HEK293 (cell line): ENCODE results near the gene ANO3.

Experiments used
- CTCF ChIA-PET: fragments of 350-600 bp; formaldehyde crosslinking; extraction: SDS; loops from one replicate; lab custom pipeline; 2021; ENCODE audit warnings: antibody characterized with exemption; lab: Yijun Ruan, JAX
- POLR2A ChIA-PET: fragments of 300-600 bp; formaldehyde crosslinking; extraction: SDS; loops from one replicate; lab custom pipeline; 2020; ENCODE audit warnings: antibody characterized with exemption, inconsistent platforms; lab: Yijun Ruan, JAX
- H3K27ac ChIP-seq: fragments of 200-500 bp; sonication (Bioruptor generic); 2 replicates; pipeline ENCODE4 v1.5.1; 2014; ENCODE audit warnings: low read depth, low read length, control low read depth, inconsistent platforms; ENCODE audit errors: extremely low read depth
- H3K36me3 ChIP-seq, 2 experiments: fragments of 200-500 bp in 1 of 2; sonication (Bioruptor generic) in 1 of 2; 1 replicate in 1 of 2; 2 replicates in 1 of 2; pipeline ENCODE4 v1.5.1; 2014 to 2017; ENCODE audit warnings: inconsistent platforms in 2 of 2, low read length in 2 of 2; ENCODE audit not compliant: control insufficient read depth in 2 of 2, insufficient read depth in 1 of 2
- H3K4me1 ChIP-seq: fragments of 200-500 bp; sonication (Bioruptor generic); 2 replicates; pipeline ENCODE4 v1.5.1; 2014; ENCODE audit warnings: mild to moderate bottlenecking, low read length, inconsistent platforms; ENCODE audit not compliant: control insufficient read depth, insufficient read depth
- H3K4me3 ChIP-seq: 2 replicates; pipeline ENCODE4 v1.5.1; 2011; ENCODE audit warnings: low read depth, mild to moderate bottlenecking, control low read depth, low read length, moderate library complexity
- H3K9me3 ChIP-seq: fragments of 200-500 bp; sonication (Bioruptor generic); 2 replicates; pipeline ENCODE4 v1.5.1; 2014; ENCODE audit warnings: low read depth, low read length, inconsistent platforms; ENCODE audit not compliant: control insufficient read depth, insufficient read depth
- HOXD13 ChIP-seq: sonication (generic); formaldehyde crosslinking; IDR thresholded peaks from 2 replicates; pipeline ENCODE4 v1.8.0; 2022; ENCODE audit warnings: missing genetic modification reagents, borderline replicate concordance
- KLF1 ChIP-seq: fragments of 450-650 bp; formaldehyde crosslinking; IDR thresholded peaks from 2 replicates; pipeline ENCODE4 v1.5.1; 2016; ENCODE audit warnings: missing biosample characterization, missing genetic modification characterization
- KLF9 ChIP-seq: fragments of 450-650 bp; formaldehyde crosslinking; IDR thresholded peaks from 2 replicates; pipeline ENCODE4 v1.5.1; 2016; ENCODE audit warnings: missing biosample characterization, missing genetic modification characterization, low read depth
- TRIM28 ChIP-seq: IDR thresholded peaks from 2 replicates; pipeline ENCODE4 v1.6.1; 2011; ENCODE audit warnings: low read length, control low read depth, borderline replicate concordance
- ZNF10 ChIP-seq: fragments of 450-650 bp; formaldehyde crosslinking; IDR thresholded peaks from 2 replicates; pipeline ENCODE4 v1.5.1; 2017; ENCODE audit warnings: missing biosample characterization, missing genetic modification characterization
- ZNF155 ChIP-seq: fragments of 450-650 bp; formaldehyde crosslinking; IDR thresholded peaks from 2 replicates; pipeline ENCODE4 v1.5.1; 2016; ENCODE audit warnings: missing biosample characterization, missing genetic modification characterization
- ZNF248 ChIP-seq: fragments of 450-650 bp; formaldehyde crosslinking; IDR thresholded peaks from 2 replicates; pipeline ENCODE4 v1.5.1; 2017; ENCODE audit warnings: missing biosample characterization, missing genetic modification characterization
- ZNF501 ChIP-seq: fragments of 450-650 bp; formaldehyde crosslinking; IDR thresholded peaks from 2 replicates; pipeline ENCODE4 v1.5.1; 2016; ENCODE audit warnings: missing biosample characterization, missing genetic modification characterization
- ZNF514 ChIP-seq: fragments of 450-650 bp; formaldehyde crosslinking; IDR thresholded peaks from 2 replicates; pipeline ENCODE4 v1.5.1; 2016; ENCODE audit warnings: missing biosample characterization, missing genetic modification characterization
- ZNF521 ChIP-seq: fragments of 450-650 bp; formaldehyde crosslinking; IDR thresholded peaks from 2 replicates; pipeline ENCODE4 v1.5.1; 2017; ENCODE audit warnings: missing biosample characterization, mild to moderate bottlenecking, missing genetic modification characterization
- ZNF549 ChIP-seq: fragments of 450-650 bp; IDR thresholded peaks from 2 replicates; pipeline ENCODE4 v1.5.1; 2018; ENCODE audit warnings: missing biosample characterization, missing genetic modification characterization, mild to moderate bottlenecking, inconsistent platforms, moderate library complexity
- ZNF560 ChIP-seq: fragments of 450-650 bp; formaldehyde crosslinking; IDR thresholded peaks from 2 replicates; pipeline ENCODE4 v1.5.1; 2017; ENCODE audit warnings: missing biosample characterization, missing genetic modification characterization, borderline replicate concordance
- ZNF585B ChIP-seq: fragments of 450-650 bp; formaldehyde crosslinking; IDR thresholded peaks from 2 replicates; pipeline ENCODE4 v1.5.1; 2016; ENCODE audit warnings: missing biosample characterization, missing genetic modification characterization
- ZNF600 ChIP-seq: fragments of 450-650 bp; formaldehyde crosslinking; IDR thresholded peaks from 2 replicates; pipeline ENCODE4 v1.5.1; 2016; ENCODE audit warnings: missing biosample characterization, missing genetic modification characterization
- ZNF621 ChIP-seq: fragments of 450-650 bp; formaldehyde crosslinking; IDR thresholded peaks from 2 replicates; pipeline ENCODE4 v1.5.1; 2017; ENCODE audit warnings: missing biosample characterization, missing genetic modification characterization
- ZNF660 ChIP-seq: fragments of 450-650 bp; IDR thresholded peaks from 2 replicates; pipeline ENCODE4 v1.5.1; 2018; ENCODE audit warnings: missing biosample characterization, mild to moderate bottlenecking, missing genetic modification characterization
- ZNF76 ChIP-seq: fragments of 450-650 bp; formaldehyde crosslinking; IDR thresholded peaks from 2 replicates; pipeline ENCODE4; 2016; ENCODE audit warnings: low read depth, missing biosample characterization, missing genetic modification characterization, borderline replicate concordance
- ZNF843 ChIP-seq: fragments of 450-650 bp; formaldehyde crosslinking; IDR thresholded peaks from 2 replicates; pipeline ENCODE4 v1.5.1; 2016; ENCODE audit warnings: missing biosample characterization, missing genetic modification characterization
- ZSCAN23 ChIP-seq: fragments of 450-650 bp; formaldehyde crosslinking; IDR thresholded peaks from 2 replicates; pipeline ENCODE4 v1.5.1; 2016; ENCODE audit warnings: missing biosample characterization, missing genetic modification characterization
- ZSCAN30 ChIP-seq: fragments of 450-650 bp; IDR thresholded peaks from 2 replicates; pipeline ENCODE4 v1.5.1; 2018; ENCODE audit warnings: missing biosample characterization, mild to moderate bottlenecking, missing genetic modification characterization, moderate library complexity
- TF ChIP-seq, protein P1 (sequence below): IDR thresholded peaks from 2 replicates; pipeline ENCODE4 v1.6.1; 2011; ENCODE audit warnings: mild to moderate bottlenecking, low read depth, low read length, borderline replicate concordance
- TF ChIP-seq, protein P2 (sequence below): fragments of 450-650 bp; formaldehyde crosslinking; conservative IDR thresholded peaks from 2 replicates; pipeline ENCODE4 v1.5.1; 2016; ENCODE audit warnings: low read depth, missing biosample characterization, missing genetic modification characterization
- TF ChIP-seq, protein P3 (sequence below): fragments of 450-650 bp; formaldehyde crosslinking; IDR thresholded peaks from 2 replicates; pipeline ENCODE4 v1.5.1; 2017; ENCODE audit warnings: missing biosample characterization, missing genetic modification characterization

ANO3 gene

DNA sequence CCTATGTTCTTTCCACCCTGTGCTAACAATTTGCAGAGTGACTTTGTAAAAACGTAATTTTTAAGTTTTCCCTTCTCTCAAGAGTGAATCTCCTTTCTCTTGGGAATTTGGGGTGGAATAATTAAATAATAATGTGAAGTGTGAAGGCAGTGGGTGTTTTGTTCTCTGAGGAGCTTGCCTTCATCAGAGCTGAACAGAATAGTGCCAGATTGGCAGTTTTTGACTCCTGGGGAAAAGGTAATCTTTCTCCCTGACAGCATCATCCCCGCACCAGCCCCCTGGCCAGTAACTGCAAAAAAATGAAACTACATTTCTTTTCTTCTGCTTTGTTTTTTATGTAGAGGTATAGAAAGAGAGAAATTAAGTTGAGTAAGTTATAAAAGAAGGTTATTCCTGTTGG, 180.3 kb downstream of the ANO3 start:
- POLR2A ChIA-PET = interaction anchor here (0.5 kb wide), 1 partner anchor 1209 kb away, joined by 10 read pairs; no protein-coding TSS in a partner anchor
- H3K27ac ChIP-seq = no peak overlapping the region
- H3K4me3 ChIP-seq = no peak overlapping the region
- H3K36me3 ChIP-seq = no peaks in the 10 kb centered on the region
- TF ChIP-seq ZNF514 (tag by site-specific recombination) = no peak
- TF ChIP-seq KLF1 (tag by site-specific recombination) = no peak
- no peak for TF ChIP-seq ZNF600
- TF ChIP-seq ZNF521 (tag by site-specific recombination) = no peak
- TF ChIP-seq ZNF585B = no peak
- TF ChIP-seq TRIM28 = no peak
- no peak for TF ChIP-seq ZNF560 (tag by site-specific recombination)
- TF ChIP-seq, protein P1, sequence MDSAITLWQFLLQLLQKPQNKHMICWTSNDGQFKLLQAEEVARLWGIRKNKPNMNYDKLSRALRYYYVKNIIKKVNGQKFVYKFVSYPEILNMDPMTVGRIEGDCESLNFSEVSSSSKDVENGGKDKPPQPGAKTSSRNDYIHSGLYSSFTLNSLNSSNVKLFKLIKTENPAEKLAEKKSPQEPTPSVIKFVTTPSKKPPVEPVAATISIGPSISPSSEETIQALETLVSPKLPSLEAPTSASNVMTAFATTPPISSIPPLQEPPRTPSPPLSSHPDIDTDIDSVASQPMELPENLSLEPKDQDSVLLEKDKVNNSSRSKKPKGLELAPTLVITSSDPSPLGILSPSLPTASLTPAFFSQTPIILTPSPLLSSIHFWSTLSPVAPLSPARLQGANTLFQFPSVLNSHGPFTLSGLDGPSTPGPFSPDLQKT = no peak
- TF ChIP-seq, protein P2, sequence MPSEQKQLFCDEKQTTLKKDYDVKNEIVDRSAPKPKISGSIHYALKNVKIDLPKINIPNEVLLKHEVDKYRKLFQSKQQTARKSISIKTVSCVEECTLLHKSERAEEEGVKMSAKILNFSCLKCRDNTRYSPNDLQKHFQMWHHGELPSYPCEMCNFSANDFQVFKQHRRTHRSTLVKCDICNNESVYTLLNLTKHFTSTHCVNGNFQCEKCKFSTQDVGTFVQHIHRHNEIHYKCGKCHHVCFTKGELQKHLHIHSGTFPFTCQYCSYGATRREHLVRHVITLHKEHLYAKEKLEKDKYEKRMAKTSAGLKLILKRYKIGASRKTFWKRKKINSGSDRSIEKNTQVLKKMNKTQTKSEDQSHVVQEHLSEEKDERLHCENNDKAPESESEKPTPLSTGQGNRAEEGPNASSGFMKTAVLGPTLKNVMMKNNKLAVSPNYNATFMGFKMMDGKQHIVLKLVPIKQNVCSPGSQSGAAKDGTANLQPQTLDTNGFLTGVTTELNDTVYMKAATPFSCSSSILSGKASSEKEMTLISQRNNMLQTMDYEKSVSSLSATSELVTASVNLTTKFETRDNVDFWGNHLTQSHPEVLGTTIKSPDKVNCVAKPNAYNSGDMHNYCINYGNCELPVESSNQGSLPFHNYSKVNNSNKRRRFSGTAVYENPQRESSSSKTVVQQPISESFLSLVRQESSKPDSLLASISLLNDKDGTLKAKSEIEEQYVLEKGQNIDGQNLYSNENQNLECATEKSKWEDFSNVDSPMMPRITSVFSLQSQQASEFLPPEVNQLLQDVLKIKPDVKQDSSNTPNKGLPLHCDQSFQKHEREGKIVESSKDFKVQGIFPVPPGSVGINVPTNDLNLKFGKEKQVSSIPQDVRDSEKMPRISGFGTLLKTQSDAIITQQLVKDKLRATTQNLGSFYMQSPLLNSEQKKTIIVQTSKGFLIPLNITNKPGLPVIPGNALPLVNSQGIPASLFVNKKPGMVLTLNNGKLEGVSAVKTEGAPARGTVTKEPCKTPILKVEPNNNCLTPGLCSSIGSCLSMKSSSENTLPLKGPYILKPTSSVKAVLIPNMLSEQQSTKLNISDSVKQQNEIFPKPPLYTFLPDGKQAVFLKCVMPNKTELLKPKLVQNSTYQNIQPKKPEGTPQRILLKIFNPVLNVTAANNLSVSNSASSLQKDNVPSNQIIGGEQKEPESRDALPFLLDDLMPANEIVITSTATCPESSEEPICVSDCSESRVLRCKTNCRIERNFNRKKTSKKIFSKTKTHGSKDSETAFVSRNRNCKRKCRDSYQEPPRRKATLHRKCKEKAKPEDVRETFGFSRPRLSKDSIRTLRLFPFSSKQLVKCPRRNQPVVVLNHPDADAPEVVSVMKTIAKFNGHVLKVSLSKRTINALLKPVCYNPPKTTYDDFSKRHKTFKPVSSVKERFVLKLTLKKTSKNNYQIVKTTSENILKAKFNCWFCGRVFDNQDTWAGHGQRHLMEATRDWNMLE (tag by site-specific recombination) = no peak
- CTCF ChIA-PET = interaction anchor here (1.0 kb wide), 1 partner anchor 39 kb away, joined by 3 read pairs; no protein-coding TSS in a partner anchor
- H3K4me1 ChIP-seq = no peaks in the 10 kb centered on the region
- no peaks in the 10 kb centered on the region for H3K9me3 ChIP-seq

DNA sequence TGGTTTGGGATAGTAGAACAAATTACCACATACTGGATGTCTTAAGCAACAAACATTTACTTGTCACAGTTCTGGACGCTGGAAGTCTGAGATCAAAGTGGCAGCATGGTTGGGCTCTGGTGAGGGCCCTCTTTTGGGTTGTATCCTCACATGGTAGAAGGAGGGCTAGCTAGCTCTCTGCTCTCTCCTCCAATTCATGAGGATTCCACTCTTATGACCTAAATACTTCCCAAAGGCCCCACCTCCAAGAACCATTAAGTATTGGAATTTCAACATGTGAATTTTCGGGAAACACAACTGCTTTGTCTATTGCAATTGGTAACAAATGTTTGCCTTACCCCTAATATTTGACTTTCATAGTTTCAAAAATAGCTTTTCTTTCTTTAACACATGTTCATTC, 187.5 kb downstream of the ANO3 start:
- TF ChIP-seq ZNF248 (no peak), ZNF843 (tag by site-specific recombination) (no peak), KLF9 (tag by site-specific recombination) (no peak), ZNF76 (tag by site-specific recombination) (no peak), ZNF10 (tag by site-specific recombination) (no peak), ZSCAN23 (tag by site-specific recombination) (no peak), ZNF155 (tag by site-specific recombination) (no peak), ZSCAN30 (tag by site-specific recombination) (no peak), ZNF621 (no peak), ZNF660 (no peak), ZNF501 (tag by site-specific recombination) (no peak), ZNF549 (tag by site-specific recombination) (no peak), HOXD13 (no peak)
- TF ChIP-seq, protein P3, sequence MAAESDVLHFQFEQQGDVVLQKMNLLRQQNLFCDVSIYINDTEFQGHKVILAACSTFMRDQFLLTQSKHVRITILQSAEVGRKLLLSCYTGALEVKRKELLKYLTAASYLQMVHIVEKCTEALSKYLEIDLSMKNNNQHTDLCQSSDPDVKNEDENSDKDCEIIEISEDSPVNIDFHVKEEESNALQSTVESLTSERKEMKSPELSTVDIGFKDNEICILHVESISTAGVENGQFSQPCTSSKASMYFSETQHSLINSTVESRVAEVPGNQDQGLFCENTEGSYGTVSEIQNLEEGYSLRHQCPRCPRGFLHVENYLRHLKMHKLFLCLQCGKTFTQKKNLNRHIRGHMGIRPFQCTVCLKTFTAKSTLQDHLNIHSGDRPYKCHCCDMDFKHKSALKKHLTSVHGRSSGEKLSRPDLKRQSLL = no peak
- Histone ChIP-seq H3K36me3 (no peaks in the 10 kb centered on the region), H3K27ac (no peak overlapping the region), H3K4me1 (no peaks in the 10 kb centered on the region), H3K9me3 (no peaks in the 10 kb centered on the region), H3K4me3 (no peak overlapping the region)
- CTCF ChIA-PET = no interaction called here
- POLR2A ChIA-PET = no interaction called here
